Hepatic stellate cell (primary cell): Measurements from ENCODE around the gene SLC26A1.
"Not testable (repeated sequence)": the region's sequence is repeated elsewhere in the genome, so short reads cannot be mapped to it uniquely, and the experiment has no call there.

Experiments used
- DNase-seq: peaks from one replicate; pipeline ENCODE4 v3.0.0; 2011; ENCODE audit warnings: low spot score

The SLC26A1 gene

DNA sequence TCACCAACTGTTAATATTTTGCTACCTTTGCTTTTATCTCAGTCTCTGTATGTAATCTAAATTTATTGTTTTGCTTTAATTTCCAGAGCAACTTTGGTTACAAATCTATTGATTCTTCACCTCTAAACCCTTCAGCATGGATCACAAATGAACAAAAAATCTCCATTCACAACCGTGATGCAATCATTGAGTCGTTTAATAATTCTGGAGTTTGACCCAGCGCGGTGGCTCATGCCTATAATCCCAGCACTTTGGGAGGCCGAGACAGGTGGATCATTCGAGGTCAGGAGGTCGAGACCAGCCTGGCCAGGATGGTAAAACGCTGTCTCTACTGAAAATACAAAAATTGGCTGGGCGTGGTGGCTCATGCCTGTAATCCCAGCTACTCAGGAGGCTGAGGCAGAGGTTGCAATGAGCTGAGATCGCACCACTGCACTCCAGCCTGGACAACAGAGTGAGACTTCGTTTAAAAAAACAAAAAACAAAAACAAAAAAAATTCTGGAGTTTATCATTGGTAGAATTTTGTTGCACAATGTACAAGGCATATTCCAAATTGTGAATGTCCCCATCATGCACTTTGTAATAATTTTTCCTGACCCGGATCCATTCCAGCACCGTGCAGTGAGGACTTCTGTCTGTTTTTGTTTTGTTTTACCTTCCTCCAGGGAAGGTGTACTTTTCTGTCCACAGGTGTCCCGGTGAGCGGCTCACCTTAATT is 8.7 kb downstream of the SLC26A1 start:
- DNase-seq, result no peak

DNA sequence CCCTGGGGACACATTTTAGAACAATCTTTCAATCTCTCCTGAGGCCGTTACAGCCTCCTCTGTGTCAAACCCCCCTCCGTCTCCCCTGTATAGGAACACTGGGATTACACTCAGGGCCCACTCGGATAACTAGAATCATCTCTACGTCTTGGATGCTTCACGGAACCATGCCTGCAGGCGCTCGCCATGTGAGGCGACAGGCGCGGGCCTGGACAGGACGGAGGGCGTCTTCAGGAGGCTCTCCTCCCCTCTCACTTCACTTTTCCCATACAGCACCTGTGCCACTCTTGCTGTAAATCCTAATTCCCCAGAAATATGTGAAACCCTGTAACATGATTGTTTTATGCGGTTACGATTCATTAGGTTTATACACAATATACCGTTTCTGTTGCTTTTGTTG is 10.4 kb downstream of the SLC26A1 start:
- no peak for DNase-seq

DNA sequence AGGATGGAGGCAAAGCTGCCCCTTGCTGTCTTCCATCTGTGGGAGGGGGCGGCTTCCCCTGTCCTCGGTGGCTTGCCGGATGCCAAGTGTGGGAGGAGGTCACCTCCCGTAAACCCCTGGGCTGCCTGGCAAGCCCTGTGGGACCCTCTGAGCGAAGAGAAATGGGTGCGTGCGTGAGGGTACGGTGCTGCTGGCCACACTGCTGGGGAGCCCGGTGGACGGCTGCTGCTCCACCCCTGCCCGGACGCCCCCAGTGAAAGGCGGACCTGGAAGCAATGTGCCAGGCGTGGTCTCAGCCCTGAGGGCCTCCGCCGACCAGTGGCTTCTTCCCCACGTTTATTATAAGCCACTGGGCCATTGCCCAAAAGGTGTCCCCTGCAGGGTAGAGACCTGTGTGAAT is 10.9 kb downstream of the SLC26A1 start:
- DNase-seq, result no peak

DNA sequence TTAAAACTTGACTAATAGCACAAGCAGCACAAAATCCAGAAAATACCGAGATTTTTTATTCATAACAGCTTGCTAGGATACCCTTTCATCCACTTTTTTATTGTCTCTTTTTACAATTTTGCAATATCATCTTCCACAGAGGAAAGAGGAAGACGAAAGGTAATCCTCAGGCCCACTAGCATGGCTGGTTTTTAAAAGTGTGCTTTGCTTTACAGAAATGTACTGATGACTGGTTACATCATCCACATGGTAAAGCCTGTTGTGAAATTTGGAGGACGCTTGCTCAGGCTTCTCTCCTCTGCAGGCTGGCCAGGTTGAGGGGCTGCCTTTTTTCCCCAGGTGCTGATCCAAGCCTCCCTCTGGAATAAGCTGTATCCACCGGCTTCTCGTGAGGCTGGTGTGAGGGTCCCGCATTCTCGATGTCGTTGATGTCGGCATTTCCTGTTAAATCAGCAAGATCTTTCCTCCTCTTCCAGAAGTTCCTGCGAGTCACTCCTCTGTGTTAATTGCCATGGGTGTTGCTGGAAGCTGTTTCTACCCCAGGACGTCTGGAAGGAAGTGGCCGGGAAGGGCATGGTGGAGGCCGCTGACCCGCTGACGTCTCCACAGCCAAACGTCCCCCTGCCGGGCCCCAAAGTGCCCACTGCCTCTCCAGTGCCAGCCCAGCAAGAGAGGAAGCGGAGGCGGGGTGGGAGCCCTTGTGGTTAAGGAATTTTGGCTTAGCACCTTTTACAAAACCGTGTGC is 14.1 kb downstream of the SLC26A1 start:
- DNase-seq, result peak; percentile 44

DNA sequence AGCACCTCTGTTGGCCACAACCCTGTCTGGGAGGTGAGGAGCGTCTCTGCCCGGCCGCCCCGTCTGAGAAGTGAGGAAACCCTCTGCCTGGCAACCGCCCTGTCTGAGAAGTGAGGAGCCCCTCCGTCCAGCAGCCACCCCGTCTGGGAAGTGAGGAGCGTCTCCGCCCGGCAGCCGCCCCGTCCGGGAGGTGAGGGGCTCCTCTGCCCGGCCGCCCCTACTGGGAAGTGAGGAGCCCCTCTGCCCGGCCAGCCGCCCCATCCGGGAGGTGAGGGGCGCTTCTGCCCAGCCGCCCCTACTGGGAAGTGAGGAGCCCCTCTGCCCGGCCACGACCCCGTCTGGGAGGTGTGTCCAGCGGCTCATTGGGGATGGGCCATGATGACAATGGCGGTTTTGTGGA is 17.2 kb downstream of the SLC26A1 start:
- not testable (repeated sequence) for DNase-seq

DNA sequence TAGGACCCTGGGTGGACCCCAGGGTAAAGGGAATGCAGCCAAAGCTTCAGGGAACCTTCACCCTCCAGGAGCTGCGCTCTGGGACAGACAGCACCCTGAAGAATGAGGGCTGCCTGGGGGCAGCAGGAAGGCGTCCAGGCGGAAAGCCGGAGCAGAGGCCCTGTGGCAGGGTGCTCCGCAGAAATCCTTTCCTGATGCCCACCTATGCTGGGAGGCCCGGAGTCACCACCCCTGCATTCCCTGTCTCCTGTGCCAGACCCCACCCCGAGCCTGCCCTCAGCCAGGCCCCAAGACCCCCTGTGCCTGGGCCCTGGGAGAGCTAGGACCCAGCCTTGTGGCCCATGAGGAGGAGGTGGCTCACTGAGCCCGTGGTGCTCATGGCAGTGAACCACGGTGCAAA is 18.5 kb downstream of the SLC26A1 start:
- no peak for DNase-seq

DNA sequence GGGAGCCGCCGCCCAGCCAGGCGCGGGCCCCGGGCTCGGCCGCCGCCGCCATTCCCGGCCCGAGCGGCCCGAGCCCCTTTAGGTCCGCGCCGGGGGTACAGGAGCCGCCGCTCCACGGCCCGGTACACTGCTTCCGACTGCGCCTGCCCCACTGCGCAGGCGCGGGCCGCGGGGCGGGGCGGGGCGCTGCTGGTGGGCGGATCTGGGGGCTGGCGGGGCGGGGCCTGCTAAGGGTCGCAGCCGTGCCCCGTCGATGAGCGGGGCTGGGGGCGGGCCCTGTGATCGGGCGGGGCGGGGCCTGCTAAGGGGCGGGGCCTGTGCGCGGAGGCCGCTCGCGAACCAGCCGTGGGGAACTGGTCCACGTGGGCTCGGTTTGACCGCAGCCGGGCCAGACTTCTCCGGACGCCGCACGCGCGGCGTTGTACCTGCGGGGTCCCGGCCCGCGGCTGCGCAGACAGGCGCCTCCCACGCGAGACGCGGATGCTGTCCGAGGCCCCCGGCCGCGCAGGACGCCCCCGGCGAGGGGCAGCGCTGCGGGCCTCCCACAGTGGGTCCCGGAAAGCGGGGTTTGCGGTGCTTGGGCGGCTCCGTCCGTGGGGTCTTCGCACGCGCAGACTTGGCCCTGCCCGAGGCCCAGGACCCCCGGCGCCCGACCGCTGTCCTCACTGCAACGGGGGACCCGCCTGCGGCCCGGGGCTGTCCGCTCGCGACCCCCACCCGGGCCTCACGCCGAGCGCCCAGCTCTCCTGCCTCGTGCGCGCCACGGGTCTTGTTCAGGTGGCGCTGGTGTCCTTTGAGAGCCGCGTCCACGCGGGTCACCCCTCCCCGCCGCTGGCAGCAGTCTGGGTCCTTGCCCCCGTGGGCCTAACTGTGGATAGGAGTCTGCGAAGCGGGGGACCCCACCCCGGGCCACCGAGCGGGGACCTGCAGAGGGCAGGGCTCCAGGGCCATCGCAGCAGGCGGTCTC is 19.5 kb downstream of the SLC26A1 start, which contains the start of gene DGKQ:
Gene DGKQ (minus strand): TSS at position 139 of the 967 bp plus-strand sequence. CDS start 87 bp downstream, at position 52.
- DNase-seq, result peak; percentile 97

DNA sequence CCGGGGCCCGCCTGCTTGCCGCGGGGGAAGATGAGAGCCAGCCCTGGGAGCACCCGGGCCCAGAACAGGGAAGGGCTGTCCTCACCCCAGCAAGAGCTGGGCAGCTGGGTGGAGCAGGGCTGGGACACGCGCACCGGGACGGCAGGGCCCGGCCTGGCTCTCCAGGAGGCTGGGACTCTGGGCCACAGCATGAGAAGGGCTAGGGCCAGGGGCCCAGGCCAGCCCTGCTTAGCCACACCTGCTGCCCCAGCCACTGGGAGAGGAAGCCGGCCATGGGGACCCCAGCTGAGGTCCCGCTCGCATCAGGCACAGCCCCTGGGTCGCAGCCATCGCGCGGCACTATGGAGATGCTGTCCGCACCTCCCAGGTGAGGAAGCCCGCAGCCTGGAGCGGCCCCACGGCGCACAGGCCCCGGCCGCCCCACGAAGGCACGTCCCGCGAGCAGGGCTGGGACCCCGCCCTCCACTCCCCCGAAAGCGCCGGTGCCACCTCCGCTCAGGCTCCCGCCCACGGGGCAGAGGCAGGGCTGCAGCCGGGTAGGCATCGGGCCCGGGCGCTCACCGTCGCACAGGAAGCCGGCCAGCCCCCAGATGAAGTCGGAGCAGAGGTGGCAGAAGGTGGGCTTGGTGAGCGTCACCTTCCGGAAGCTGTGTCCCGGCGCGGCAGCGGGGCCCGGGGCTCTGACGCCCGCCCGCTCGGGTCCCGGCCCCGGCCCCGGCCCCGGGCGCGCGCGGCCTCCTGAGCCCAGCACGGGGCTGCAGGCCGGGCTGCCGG is 20.4 kb downstream of the SLC26A1 start:
- DNase-seq, result peak; percentile 77

DNA sequence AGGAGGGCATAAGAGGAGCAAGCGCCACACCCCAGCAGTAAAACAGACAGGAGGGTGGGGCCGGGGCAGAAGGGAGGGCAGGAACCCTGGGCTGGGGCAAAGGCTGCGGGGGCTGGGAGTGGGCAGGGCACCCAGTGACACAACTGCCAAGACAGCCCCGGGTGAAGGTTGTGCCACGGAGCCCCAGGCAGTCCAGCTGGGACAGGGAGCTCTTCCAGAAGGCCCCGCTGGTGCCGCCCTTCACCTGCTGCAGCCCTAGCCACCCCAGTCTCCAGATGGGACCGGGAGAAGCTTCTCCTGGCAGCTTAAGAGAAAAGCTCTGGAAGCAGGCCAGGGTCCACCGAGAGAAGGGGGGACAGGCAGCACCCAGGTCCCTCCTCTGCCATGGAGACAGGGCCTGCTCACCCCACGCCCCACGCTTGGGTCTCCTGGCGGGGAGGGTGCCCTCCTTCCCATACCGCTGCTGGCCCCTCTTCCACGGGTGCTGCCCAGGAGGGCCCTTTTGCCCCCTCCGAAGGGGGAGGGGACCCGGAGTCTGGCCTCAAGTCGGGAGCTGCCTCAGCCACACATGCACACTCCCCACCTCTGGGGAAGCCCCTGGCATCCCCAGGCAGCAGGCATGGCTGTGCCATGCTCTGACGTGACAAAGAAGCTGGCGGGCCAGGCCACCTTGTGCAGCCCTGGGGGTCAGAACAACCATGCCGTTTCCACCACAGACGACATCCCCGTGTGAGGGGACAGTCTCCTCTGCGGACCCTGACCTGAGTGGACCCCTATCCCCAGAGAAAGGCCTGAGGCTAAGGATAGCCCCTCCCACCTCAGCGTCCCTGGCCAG is 21.3 kb downstream of the SLC26A1 start:
- DNase-seq, result no peak

DNA sequence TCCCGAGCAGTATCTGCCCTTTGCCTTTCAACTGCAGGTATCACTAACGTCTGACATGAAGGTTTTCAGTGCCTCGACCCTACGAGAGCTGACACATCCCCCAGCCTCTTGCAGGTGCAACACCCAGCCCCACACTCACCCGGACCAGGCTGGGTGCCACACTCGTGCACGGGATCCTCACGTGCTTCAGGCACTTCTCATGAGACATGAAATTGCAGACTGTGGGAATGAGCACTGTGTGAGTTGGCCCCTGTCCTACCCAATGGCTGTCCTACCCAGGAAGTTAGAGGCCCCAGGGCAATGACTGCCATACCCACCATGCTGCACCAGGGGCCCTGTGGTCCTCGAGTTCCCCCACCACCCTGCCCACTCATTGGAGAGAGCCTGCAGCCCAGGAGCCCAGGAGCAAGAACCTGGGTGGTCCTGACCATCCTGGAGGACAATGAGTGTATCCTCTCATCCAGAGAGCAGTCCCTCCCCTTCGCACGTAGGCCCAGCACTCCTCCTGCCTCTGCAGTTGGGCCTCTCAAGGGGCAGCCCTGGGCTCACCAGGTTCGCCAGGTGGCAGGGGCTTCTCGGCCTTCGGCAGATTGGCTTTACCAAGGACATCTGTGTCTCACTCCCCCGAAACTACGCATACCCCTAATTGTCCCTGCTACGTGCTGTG is 22.2 kb downstream of the SLC26A1 start:
- DNase-seq, result no peak

DNA sequence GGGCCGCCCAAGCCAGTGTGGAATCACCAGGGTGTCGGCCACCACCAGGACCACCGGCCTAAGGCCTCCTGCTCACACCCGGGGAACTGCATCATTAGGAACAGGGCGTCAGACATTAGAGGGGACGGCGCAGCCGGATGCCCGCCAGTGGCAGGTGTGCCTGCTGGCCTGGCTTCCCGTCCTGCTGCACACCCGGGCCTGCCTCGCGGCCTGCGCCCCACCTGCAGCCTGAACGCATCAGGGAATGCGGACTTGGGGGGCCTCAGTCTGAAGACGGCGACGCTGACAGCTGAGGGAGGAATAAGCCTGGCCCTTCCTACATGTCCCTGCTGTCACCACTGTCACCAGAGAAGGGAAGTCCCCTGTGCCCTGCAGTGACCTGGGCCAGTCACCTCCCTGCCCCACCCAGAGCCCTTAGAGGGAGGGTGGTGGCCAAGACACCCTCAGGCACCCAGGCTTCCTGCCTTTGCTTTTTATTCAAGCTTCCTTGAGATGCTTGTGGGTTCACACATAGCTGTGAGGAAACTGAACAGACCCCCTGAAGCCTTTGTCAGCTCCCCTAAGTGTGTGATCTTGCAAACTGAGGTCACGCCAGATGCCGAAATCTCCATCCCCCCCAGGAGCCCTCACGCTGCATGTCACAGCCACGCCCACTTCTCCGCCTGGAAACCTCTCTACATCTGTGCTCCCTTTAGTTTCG is 23.0 kb downstream of the SLC26A1 start:
- DNase-seq, result no peak

DNA sequence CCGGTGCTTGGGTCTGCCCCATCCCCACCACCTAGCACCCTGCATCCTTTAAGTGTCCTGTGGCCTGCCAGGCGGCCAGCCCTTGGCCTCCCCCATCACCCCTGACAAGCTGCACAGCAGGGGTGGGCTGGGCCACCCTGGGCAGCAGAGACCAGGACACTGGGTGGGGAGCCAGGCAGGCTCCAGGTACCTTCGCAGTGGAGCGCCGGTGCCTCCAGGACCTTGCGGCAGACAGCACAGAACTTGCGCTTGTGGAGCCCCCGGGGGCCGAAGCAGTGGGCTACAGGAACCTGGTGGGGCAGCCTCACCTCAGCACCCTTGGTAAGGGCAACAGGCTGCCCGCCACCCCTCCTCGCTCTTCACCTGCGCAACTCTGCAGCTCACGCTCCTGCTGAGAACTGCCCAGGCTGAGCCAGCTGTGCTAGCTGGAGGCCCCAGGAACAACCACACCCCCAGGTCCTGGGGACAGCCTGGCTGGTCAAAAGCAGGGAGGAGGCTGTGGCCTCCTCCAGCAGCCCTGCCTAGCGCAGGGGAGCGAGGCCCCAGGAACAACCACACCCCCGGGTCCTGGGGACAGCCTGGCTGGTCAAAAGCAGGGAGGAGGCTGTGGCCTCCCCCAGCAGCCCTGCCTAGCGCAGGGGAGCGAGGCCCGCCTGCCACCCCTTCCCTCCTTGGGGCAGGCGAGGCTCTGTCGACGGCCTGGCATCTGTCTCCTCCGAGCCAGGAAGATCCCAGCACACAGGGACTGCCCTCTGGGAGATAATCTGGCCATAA is 24.4 kb downstream of the SLC26A1 start:
- no peak for DNase-seq

DNA sequence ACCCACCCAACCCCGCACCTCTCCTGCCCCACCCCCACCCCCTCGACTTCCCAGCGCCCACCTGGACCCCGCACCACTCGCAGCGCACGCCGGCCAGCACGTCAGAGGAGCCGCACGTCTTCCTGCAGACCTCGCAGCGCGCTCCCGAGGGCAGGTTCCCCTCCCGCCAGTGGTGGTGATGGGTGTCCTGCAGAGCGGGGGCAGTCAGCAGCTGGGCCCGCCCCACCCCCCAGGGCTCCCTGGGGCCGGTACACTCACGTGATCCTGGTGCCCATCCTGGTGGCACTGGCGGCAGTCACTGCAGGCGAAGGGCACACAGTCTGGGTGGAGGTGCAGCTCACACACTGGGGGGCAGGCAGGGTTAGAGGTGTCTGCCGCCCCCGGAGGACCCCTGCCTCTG is 25.0 kb downstream of the SLC26A1 start:
- DNase-seq, result no peak

DNA sequence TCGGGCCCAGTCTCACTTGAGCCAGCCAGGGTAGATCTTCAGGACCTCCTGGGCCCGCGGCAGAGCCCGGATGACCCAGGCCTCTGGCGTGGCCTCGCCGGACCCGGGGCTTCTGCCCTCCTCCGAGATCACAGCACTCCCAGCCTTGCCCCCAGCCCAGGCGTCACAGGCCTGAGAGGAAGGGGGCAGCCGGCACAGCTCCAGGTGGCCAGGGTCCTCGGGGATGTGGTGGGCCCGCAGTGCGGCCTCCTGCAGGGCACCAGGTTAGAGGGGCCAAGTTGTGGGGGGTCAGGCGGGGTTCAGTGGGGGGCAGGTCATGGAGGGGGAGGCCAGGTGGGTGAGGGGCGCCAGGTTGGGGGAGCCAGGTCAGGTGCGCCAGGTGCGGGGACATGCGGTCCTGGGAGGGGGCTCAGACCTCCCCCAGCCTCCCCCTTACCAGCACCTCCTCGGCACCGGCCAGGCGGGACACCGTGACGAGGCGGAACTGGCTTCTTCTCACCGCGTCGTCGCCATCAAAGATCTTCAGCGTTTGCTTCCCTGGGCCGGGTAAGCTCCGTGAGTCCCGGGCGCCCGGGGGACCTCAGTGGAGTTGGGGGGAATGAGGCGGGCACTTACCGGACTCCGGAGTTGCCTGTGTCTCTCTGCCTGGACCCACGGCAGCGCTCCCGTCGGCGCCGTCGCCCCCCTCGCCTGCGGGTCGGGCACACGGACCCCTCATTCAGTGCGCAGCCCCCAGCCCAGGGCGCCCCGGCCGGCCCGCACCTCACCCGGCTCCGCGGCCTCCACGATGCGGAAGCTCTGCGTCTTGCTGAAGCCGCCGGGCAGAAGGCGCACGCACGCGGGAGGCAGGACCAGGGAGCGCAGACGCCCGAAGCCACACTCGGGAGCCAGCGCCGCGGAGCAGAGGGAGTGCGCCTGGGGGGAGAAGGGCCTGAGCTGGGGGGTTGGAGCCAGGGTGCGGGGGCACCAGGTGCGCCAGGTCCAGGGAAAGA is 25.8 kb downstream of the SLC26A1 start:
- DNase-seq, result no peak

DNA sequence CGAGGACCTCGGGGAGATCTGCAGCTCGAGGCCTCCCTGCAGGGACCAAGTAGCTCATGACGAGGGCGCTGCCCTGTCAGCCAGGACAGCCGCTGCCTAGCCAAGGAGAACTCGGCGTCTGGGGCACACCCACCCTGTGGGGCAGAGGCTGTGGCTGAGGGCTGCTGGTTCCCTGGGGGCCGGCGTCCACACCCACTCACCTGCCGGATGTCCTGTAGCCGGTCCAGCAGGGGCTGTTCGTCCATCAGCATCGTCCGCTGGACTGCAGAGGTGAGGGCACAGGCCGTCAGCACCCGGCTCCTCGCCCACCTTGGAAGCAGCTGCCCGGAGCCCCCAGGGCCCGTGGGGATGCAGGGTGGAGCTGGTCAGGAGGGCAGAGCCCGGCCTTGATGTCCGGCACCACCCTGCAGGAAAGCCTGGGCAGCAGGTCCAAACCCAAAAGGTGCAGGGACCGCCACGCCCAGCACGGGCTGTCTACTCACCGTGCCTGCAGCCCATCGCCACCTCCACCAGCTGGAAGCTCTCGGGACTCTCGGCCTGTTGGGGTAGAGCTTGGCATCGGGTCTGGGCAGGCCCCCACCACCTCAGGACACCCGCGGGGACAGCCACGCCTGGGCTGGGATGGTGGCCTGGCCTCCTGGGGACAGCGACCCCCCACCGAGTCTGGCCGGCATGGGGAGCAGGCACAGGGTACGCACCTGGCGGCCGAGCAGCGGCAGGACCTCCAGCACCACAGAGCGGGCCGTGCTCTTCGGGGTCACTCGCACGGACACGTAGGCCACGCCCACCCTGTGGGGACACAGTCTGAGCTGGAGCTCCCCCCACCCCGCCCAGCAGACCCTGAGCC is 26.7 kb downstream of the SLC26A1 start:
- no peak for DNase-seq

DNA sequence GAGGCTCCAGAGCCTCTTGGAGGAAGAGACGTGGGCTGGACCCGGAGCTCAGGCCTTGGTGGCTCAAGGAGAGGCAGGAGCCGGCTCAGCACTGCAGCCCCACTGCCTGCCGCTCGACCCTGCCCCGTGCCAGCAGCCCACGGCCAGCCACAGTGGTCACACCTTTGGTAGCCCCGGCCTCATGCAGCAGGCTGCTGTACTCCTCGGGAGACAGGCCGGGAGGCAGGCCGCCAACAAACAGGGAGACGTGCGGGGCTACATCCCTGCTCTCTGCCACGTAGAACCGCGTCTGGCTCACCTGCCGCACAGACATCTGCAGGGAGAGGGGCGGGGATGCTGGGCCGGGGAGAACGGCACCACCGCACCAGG is 27.5 kb downstream of the SLC26A1 start:
- DNase-seq, result no peak
